ENCODE data around the gene POU2AF2. TPM values are rescaled to one million over a fixed set of nuclear protein-coding genes. Genes with fewer than 3 reads are reported as not detected.
A peak's percentile ranks its signal among the peaks of the same experiment; 100 is the strongest.

POU2AF2 gene
- total and polyA plus RNA-seq, 2 donors (not counting 3 experiments of a cell fraction or from before 2014, with no cell fraction given) = not detected

DNA sequence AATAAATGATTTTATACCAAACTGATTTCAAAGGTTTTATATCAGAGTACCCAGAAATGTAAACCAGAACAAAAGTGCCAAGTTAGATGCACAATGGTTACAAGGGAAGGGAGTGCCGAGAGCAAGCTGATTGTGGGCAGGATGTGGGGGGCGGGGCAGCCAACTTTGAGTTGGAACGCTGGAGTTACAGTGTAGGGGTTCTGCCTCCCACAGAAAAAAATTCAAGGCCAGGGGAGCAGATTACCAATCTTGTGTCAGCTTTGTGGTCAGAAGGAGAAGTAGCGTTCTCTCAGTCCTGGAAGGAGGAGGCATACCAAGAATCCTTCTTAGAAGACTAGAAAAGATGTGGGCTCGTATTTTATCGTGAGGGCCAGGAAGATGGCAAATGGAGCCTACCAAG lies 15.9 kb upstream of the POU2AF2 start:
- Histone ChIP-seq H3K27me3 (ENCODE audit: control insufficient read depth in 2 of 2, insufficient read depth in 2 of 2, low read length in 2 of 2) (peaks cover 1 to 3% of the 10 kb centered on the region in 2 experiments), H3K4me3 (replicated peaks in 1 of 3; ENCODE audit: insufficient read depth in 1 of 3, low read depth in 1 of 3, low read length in 3 of 3) (no peak overlapping the region), H3K27ac (ENCODE audit: insufficient read depth, low read depth, low read length) (no peak overlapping the region), H3K9me1 (replicated peaks; ENCODE audit: control insufficient read depth, extremely low read depth, insufficient read depth, low read length) (no peaks in the 10 kb centered on the region), H4K20me1 (replicated peaks; ENCODE audit: control insufficient read depth, extremely low read depth, insufficient read depth, low read length) (no peaks in the 10 kb centered on the region), H3K9ac (replicated peaks; ENCODE audit: extremely low read depth, insufficient read depth, low read length) (no peak overlapping the region), H3K4me2 (ENCODE audit: insufficient read depth, low read length) (no peak overlapping the region), H3K9me3 (replicated peaks; ENCODE audit: control insufficient read depth, insufficient read depth, low read length) (no peaks in the 10 kb centered on the region), H3K79me2 (ENCODE audit: control insufficient read depth, insufficient read depth, low read length) (no peaks in the 10 kb centered on the region), H3K4me1 (ENCODE audit: control insufficient read depth, extremely low read depth, insufficient read depth, low read length) (no peaks in the 10 kb centered on the region), H2AFZ (ENCODE audit: low read depth, low read length) (no peak overlapping the region), H3K36me3 (ENCODE audit: control insufficient read depth in 2 of 2, extremely low read depth in 1 of 2, insufficient read depth in 2 of 2, low read length in 2 of 2) (no peaks in the 10 kb centered on the region)
- ChIA-PET CTCF (interaction anchor here (1.0 to 5.9 kb wide), 9 partner anchors 12 to 854 kb away, joined by 3 to 69 read pairs (median 4); partner anchors contain the start of gene FDX1), POLR2A (no interaction called here)
- FAIRE-seq = no peak
- TF ChIP-seq JUN (IDR thresholded peaks at IDR 0.05; ENCODE audit: borderline replicate concordance, insufficient read depth, insufficient read length, low read depth) (no peak), FOS (IDR thresholded peaks at IDR 0.05; ENCODE audit: borderline replicate concordance, insufficient read depth, low read length) (no peak), GATA2 (IDR thresholded peaks at IDR 0.05; ENCODE audit: insufficient read depth, insufficient read length, low read depth, low read length) (no peak), POLR2AphosphoS5 (IDR thresholded peaks at IDR 0.05; ENCODE audit: insufficient read depth, low read depth, low read length) (no peak)
- dilution Hi-C loops (cut with MboI; ENCODE audit: extremely low pct_ligation_motif_present, low sequenced_read_pairs) = no loop called here
- no peak for DNase-seq (ENCODE audit: low read depth, low spot score)
- BruUV-seq (replicated peaks) = no TSS peak
- intact Hi-C loops (cut with micrococcal nuclease) = loop anchor here (1.0 to 10.0 kb wide), 10 partner anchors 217 to 1365 kb away; no protein-coding TSS in a partner anchor

DNA sequence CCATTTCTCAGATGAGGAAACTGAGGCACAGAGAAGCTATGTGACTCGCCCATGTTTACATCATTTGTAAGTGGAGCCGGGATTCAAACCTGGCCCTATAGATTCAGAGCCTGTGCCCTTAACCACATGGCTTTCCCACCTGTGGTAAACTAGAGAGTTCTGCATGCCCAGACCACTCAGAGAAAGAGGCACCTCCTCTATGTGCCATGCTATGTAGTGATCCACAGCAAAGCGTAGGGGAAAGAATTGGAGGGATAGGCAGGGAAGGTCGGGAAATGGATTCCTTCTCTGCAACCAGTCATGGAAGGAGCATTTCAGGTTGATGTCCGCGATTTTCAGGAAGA lies 15.4 kb upstream of the POU2AF2 start:
- Histone ChIP-seq H3K9me3 (replicated peaks; ENCODE audit: control insufficient read depth, insufficient read depth, low read length) (no peaks in the 10 kb centered on the region), H3K4me2 (ENCODE audit: insufficient read depth, low read length) (no peak overlapping the region), H4K20me1 (replicated peaks; ENCODE audit: control insufficient read depth, extremely low read depth, insufficient read depth, low read length) (no peaks in the 10 kb centered on the region), H3K36me3 (ENCODE audit: control insufficient read depth in 2 of 2, extremely low read depth in 1 of 2, insufficient read depth in 2 of 2, low read length in 2 of 2) (no peaks in the 10 kb centered on the region), H2AFZ (ENCODE audit: low read depth, low read length) (peak overlapping the region; percentile 3), H3K27me3 (ENCODE audit: control insufficient read depth in 2 of 2, insufficient read depth in 2 of 2, low read length in 2 of 2) (peaks cover 1 to 3% of the 10 kb centered on the region in 2 experiments), H3K4me1 (ENCODE audit: control insufficient read depth, extremely low read depth, insufficient read depth, low read length) (no peaks in the 10 kb centered on the region), H3K4me3 (replicated peaks in 1 of 3; ENCODE audit: insufficient read depth in 1 of 3, low read depth in 1 of 3, low read length in 3 of 3) (no peak overlapping the region), H3K9ac (replicated peaks; ENCODE audit: extremely low read depth, insufficient read depth, low read length) (no peak overlapping the region), H3K79me2 (ENCODE audit: control insufficient read depth, insufficient read depth, low read length) (no peaks in the 10 kb centered on the region), H3K9me1 (replicated peaks; ENCODE audit: control insufficient read depth, extremely low read depth, insufficient read depth, low read length) (no peaks in the 10 kb centered on the region), H3K27ac (ENCODE audit: insufficient read depth, low read depth, low read length) (no peak overlapping the region)
- no peak for FAIRE-seq
- intact Hi-C loops (cut with micrococcal nuclease) = loop anchor here (1.0 to 10.0 kb wide), 10 partner anchors 217 to 1365 kb away; no protein-coding TSS in a partner anchor
- TF ChIP-seq POLR2AphosphoS5 (IDR thresholded peaks at IDR 0.05; ENCODE audit: insufficient read depth, low read depth, low read length) (no peak), GATA2 (IDR thresholded peaks at IDR 0.05; ENCODE audit: insufficient read depth, insufficient read length, low read depth, low read length) (no peak), MYC (IDR thresholded peaks at IDR 0.05; ENCODE audit: low read depth, low read length) (no peak), FOS (IDR thresholded peaks at IDR 0.05; ENCODE audit: borderline replicate concordance, insufficient read depth, low read length) (no peak), JUN (IDR thresholded peaks at IDR 0.05; ENCODE audit: borderline replicate concordance, insufficient read depth, insufficient read length, low read depth) (no peak), POLR2A (IDR thresholded peaks at IDR 0.05; ENCODE audit: low read depth, low read length) (no peak), EZH2 (IDR thresholded peaks at IDR 0.05; ENCODE audit: borderline replicate concordance, low read depth, low read length, severe bottlenecking) (no peak)
- TF ChIP-seq, protein P1, sequence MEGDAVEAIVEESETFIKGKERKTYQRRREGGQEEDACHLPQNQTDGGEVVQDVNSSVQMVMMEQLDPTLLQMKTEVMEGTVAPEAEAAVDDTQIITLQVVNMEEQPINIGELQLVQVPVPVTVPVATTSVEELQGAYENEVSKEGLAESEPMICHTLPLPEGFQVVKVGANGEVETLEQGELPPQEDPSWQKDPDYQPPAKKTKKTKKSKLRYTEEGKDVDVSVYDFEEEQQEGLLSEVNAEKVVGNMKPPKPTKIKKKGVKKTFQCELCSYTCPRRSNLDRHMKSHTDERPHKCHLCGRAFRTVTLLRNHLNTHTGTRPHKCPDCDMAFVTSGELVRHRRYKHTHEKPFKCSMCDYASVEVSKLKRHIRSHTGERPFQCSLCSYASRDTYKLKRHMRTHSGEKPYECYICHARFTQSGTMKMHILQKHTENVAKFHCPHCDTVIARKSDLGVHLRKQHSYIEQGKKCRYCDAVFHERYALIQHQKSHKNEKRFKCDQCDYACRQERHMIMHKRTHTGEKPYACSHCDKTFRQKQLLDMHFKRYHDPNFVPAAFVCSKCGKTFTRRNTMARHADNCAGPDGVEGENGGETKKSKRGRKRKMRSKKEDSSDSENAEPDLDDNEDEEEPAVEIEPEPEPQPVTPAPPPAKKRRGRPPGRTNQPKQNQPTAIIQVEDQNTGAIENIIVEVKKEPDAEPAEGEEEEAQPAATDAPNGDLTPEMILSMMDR (IDR thresholded peaks at IDR 0.05; ENCODE audit: extremely low read depth in 1 of 2, insufficient read depth in 1 of 2, low read depth in 1 of 2, low read length in 2 of 2) = no peak
- TF ChIP-seq, protein P2, sequence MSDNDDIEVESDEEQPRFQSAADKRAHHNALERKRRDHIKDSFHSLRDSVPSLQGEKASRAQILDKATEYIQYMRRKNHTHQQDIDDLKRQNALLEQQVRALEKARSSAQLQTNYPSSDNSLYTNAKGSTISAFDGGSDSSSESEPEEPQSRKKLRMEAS (IDR thresholded peaks at IDR 0.05; ENCODE audit: insufficient read depth, insufficient read length) = no peak
- CTCF ChIA-PET = interaction anchor here (0.6 to 5.9 kb wide), 19 partner anchors 13 to 855 kb away, joined by 3 to 69 read pairs (median 4); partner anchors contain the start of gene FDX1
- no peak for DNase-seq (ENCODE audit: low read depth, low spot score)
- no TSS peak for BruUV-seq (replicated peaks)
- POLR2A ChIA-PET = no interaction called here
- dilution Hi-C loops (cut with MboI; ENCODE audit: extremely low pct_ligation_motif_present, low sequenced_read_pairs) = no loop called here

All from endothelial cell of umbilical vein (primary cell).